HG03064 (cell line): Measurements from ENCODE around the gene KCP.
"Not testable (repeated sequence)": the region's sequence is repeated elsewhere in the genome, so short reads cannot be mapped to it uniquely, and the experiment has no call there.

ENCODE experiments used
- ATAC-seq: cut with Tn5 transposase; IDR thresholded peaks from one replicate; pipeline ENCODE4 v1.9.1; 2021; ENCODE audit warnings: low read depth; ENCODE audit not compliant: unreplicated experiment

Gene KCP

GRCh38 chr7:128922496-128923410 lies 12.2 kb upstream of the KCP start:
- no peak for ATAC-seq

DNA sequence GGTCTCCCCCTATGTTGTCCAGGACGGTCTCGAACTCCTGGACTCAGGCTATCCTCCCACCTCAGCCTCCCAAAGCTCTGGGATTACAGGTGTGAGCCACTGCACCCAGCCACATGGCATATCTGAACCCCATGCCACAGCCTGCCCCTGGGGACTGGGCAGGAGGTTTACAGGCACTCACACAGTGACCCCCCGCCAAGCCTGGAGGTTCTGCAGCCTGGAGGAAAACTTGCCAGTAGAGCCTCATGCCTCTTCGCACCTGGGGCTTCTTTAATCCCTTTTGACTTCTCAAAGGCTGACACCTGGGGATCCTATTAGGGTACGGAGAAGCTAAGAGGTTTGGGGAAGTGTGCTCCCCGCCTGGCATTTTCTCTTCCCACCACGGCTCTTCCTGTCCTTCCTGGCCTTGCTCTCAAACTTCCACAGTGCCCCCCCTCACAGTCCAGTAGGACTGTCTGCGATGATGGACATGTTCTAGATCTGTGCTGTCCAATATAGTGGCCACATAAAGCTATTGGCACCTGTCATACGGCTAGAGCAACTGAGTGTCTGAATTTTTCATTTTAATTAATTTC lies 11.4 kb upstream of the KCP start:
- ATAC-seq: no peak

DNA sequence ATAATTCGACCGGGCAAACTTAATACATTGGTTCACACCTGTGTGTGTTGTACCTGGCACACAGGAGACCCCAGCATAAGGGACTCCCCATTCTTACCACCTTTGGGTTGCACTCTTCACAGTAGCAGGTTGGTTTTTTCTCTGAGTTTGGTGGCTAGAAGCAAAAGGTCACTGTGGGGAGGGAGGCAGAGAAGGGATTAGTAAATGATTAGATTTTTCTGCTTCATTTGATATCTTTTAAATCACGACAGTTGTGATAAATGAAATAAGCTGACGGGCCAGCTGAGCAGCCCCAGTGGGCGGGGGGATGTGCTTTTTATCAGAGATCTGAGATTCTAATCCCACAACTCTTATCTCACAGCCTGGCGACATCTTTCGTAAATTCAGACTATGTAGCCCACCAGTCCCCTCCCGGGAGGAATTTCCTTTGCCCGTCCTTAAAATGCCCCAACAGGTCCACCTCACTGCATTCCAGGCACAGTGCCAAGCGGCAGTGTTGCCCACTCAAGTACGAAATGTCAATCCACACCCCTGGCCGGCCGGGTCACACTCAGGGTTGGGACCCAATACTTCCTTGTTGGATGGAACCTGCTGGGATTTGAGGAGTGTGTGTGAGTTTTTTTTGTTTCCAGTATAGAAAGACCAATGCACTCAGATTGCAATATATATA lies 10.5 kb upstream of the KCP start:
- ATAC-seq: no peak

DNA sequence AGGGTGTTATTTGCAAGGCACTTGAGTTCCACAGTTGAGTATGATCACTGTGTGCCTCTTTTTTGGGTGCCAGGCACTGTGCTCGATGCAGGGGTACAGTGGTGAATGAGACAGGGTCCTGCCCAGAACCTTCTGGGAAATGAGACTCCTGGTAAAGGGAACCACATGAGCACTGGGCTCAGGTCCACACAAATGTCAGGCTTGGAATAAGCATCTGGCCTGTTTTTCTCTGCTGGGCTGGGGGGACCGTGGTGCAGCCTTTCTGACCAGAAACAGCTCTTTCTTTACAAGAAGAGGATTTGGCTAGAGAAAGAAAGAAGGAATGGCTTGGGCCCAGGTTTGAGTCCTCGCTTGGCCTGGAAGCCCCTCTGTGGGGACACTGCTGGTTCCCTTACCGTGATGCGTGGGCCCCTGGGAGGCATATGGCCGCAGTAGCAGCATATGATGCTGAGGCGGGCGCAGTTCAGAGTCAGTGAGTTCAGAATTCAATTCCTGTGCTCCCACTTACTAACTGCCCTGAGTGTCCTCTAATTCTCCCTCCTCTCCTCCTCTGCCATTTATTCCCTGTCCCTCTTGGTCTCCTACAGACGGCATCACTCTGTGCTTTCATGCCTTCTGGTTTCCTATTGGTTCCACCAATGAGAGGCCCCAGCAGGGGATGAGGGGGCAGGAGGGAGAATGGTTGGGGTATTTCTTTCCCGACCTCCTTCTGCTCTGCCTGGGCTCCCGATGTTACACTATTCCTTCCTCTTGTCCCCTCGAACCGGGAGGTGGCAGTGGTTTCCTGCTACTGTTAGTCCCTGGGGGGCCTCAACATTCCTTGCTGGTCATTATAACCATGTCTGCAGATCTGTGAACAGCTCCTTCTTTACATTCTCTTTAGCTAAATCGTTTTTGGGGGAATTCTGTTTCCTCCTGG lies 9.6 kb upstream of the KCP start:
- no peak for ATAC-seq

DNA sequence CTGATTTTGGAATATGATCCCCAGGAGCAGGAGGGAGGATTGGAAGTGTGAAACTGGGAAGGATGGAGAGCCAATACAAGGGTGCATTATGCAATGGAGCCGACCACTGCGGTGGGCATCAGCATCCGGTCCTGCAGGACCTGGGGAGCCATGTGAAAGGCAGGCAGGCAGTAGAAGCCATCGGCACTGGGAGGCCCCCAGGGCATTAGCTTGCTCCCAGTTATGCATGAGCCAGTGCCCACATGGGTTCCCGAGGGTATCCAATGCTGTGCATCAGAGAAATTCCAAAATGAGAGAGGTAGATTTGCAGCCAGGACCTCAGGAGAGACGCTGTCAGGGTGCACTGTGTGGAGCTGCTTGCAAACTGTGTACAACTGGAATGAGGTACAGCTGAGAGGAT lies 8.7 kb upstream of the KCP start:
- no peak for ATAC-seq

DNA sequence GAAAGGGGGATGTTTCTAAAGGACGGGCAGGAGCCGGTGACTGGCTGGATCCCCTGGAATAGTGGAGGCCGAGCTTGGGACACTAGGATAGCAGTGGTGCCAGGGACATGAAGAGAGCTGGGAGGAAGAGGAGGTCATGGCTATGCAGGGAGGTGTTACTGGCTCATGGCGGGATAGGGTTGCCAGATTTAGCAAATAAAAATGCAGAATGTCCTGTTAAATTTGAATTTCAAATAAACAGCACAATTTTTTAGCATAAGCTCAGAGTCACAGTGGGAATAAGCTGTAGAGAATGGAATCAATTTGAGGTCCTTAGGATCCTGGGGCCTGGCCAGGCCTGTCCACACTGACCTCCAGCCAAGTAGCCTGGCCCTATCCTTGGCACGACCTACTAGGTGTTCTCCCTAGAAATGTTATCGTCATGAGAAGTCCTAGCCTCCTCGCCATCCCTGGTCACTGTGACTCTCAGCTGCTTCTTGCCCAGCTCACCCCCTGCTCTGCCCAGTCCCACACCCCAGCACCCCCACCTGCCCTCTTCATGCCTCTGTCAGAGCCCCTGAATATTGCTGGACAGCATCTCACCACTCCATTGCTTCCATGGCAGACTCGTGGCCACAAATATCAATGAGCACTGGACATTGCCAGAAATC lies 7.6 kb upstream of the KCP start:
- no peak for ATAC-seq

GRCh38 chr7:128917122-128917521 lies 6.6 kb upstream of the KCP start:
- no peak for ATAC-seq

- ATAC-seq: no peak
These were observed 6.1 kb upstream of the KCP start for GRCh38 chr7:128916643-128916915.

DNA sequence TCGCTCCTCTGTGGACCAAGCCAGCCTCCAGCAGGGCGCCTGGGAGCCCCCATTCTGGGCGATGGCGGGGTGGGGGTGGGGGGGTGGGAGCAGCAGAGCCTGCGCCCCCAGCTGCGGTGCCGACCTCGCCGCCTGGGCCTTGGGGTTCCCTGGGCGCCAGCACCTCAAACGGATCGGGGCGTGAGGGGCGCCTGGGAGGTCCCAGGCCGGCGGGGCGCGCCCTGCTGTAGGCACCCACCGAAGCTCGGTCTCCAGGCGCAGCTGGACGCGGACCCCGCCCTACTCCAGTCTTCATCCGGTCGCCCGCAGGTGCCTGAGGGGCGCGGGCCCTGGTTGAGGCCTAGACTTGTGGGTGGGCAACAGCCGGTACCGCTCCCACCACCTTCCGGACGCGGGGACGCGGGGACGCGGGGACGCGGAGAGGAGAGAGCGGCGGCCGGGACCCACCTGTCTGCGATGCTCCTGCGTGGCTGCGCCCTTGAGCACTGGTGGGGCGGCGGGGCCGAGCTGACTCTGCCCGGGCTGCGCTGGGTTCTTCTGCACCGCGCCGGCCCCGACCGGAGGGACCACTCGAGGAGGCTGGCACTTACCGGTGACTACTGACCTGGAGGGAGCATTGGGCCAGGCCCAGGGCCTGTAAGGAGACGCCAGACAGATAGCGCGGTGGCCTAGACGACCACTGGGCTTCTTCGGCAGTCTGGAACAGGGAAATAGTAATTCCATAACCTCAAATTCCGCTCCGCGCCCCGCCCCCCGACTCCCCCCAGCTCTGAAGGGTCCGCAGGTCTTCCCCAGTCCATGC lies 5.5 kb upstream of the KCP start:
- no peak for ATAC-seq

GRCh38 chr7:128915271-128915819 lies 4.8 kb upstream of the KCP start:
- no peak for ATAC-seq

DNA sequence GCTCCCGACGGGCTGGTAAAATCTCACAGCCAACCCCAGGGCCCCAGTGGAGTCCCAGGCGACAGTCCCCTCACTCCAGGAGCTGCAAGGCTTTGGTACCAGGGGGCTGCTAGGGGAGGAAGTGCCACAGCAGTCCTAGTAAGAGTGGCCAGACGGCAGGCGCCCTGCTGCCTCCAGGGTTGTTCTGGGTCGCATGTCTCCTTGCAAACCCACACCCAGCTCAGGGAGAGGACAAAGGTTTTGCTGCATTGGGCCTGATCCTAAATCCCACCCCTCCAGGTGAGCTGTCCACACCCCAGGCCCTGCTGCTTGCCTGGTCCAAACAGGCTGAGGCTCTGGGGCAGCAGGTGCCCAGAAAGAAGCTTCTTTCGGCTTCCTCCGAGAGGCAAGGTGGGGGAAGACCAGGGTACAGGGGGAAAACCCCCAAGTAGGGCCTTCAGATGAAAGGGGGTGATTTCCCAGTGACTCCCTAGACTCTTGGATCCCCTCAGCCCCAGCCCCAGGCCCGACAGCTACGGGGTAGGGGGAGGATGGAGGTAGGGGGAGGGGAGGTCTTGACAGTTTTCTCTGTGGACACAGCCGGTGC lies 4.2 kb upstream of the KCP start:
- ATAC-seq: no peak

GRCh38 chr7:128913870-128914565 lies 3.5 kb upstream of the KCP start:
- ATAC-seq: no peak

GRCh38 chr7:128912709-128913495 lies 2.4 kb upstream of the KCP start:
- not testable (repeated sequence) for ATAC-seq

DNA sequence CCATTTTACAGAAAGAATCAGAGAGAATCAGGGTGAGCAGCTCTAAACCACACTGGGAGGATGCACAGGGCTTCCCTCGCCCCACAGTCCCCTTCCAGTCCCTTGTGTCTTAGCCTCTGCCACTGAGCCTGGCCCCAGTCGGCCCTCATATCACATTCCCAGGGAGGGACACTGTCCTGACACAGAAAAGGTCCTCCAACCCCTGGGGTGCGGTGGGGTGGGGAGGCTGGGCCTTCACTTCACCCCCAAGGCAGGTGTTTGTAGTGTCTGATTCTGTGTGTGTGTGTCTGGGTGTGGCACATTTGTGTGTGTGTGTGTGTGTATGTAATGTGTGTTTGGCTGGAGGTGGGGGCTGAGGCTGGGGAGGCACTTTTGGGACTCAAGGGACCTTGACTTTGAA lies 1.8 kb upstream of the KCP start:
- ATAC-seq: no peak

GRCh38 chr7:128911423-128912031 lies 1.0 kb upstream of the KCP start:
- ATAC-seq: no peak

- no peak for ATAC-seq
These were observed 612 bp downstream of the KCP start for GRCh38 chr7:128909625-128910568.
